HG03442 (cell line): ENCODE measurements around the gene PGM5.
"Not testable (repeated sequence)": the region's sequence is repeated elsewhere in the genome, so short reads cannot be mapped to it uniquely, and the experiment has no call there.

Experiments used
- ATAC-seq: cut with Tn5 transposase; IDR thresholded peaks from one replicate; pipeline ENCODE4 v1.9.1; 2021; ENCODE audit warnings: mild to moderate bottlenecking, moderate library complexity; ENCODE audit not compliant: unreplicated experiment

Gene PGM5

DNA sequence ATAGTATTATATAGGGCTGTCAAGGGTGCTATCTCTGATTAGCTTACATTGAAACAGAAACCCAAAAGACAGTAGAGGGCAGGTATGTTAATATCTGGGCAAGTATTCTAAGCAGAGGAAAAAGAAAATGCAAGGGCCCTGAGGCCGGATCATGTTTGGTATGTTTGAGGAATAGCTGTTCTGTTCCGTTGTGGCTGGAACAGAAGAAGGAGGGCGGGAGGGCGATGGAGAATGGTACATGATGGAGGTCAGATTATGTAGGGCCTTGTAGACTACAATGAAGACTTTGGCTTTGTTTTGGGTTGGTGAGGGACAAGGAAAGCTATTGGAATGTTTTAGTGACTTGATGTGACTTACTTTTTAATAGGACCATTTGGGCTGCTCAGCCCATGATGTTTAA lies 19.4 kb downstream of the PGM5 start:
- ATAC-seq, result not testable (repeated sequence)

DNA sequence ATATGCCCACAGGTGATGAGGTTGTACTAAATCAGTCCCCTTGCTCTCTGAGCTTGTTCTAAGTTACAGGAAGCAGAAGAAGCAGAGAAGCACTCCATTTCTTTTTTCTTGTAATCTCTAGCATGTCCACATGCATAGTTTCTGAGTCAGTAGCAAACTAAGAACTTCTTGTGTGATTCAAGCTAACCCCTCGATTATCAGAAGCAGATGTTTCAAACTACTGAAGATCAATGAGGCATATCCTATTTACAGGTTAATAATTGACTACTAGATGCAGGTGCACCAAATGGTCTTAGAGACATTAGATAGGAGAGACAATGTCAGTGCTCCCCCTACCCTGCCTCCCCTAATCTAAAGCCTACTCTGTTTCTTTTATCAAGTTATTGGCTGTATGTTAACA lies 21.3 kb downstream of the PGM5 start:
- ATAC-seq, result not testable (repeated sequence)

DNA sequence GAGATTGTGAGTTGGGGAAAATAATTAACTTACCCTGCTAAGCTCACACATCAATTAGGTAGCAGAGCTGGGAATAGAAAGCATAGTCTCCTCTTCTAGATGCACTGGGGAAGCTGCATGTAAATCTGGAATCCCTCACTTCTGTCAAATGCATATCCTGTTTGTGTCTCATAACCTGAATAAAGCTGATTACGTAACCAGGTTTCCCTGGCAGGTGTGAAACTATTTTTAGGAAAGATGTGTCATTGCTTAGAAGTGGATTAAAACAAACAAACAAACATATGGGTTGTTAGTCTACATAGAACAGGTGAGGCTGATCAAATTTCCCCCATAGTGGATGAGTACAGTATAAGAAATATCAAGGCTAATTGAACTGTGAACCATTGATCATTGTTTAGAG lies 27.5 kb downstream of the PGM5 start:
- ATAC-seq, result not testable (repeated sequence)

DNA sequence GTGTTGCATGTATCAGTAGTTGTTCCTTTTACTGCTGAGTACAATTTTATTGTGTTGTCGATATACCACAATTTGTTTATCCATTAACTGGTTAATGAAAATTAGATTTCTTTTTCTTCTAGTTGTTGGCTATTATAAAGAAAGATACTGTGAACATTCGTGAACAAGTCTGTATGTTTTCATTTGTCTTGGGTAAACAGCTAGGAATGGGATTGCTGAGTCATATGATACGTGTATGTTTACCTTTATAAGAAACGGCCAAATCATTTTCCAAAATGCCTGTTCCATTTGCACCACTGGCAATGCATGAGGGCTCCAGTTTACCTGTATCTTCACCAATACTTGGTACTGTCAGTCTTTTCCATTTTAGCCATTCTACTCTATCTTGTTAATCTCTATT lies 33.1 kb downstream of the PGM5 start:
- not testable (repeated sequence) for ATAC-seq

DNA sequence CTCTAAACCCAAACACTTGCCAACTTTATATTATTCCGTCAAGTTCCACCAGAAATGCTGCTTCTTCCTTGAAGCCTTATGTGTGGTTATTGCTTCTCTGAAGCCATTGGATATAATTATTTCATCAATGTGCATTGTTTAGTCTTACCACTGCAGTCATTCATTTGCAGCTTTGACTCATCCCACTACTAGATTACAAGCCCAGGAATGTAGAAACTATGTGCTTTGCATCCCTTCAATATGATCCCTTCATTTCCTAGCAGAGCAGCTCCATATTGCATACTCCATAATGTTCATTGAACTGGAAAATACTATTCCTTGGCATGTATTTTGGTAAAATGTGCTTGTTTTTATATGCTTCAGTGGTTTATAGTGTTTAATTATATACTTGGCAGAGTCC lies 34.3 kb downstream of the PGM5 start:
- not testable (repeated sequence) for ATAC-seq

DNA sequence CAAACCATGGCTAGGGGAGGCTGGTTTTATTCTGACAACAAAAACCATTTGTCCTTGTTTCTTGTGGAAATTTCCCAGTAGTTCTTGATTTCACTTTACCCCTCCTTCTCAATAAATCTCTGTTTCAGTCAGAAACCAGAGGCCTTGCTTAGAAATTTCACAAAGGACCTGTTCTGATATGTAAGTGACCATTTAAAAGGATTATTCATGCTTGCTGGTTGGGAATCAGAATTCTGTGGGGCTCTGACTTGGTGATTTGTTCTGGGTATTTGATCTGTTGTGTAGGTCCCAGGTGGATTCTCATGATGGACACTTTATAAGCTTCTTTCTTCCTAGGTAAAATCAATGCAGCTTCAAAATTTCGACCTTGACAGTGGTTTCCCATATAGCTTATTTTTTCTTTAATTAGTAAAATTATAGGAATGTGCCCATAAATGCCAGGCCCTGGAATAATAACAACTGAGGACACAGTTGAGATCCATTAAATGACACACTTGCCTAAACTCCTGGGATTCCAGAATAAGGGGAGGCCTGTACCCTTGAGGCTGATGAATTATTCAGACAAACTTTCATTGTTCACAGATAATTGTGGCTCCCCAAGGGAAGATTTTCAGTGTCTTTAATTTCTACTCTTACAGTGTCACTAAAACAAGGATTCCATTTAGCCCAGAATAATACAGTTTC lies 40.1 kb downstream of the PGM5 start:
- not testable (repeated sequence) for ATAC-seq

DNA sequence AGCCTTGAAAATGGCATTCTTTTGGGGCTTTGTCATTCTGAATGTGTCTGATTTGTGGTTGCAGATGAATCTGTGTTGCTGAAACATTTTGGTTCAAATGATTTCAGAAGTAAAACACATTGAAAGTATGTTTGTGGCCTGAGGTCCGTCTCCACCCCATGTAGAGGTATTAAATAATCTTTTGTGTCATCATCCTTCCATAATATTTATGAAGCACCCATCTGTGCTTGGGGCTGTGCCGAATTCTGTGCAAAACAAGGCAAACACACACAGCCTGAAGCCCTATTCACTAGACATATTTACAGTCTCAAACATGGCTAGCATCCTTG lies 40.6 kb downstream of the PGM5 start:
- not testable (repeated sequence) for ATAC-seq

DNA sequence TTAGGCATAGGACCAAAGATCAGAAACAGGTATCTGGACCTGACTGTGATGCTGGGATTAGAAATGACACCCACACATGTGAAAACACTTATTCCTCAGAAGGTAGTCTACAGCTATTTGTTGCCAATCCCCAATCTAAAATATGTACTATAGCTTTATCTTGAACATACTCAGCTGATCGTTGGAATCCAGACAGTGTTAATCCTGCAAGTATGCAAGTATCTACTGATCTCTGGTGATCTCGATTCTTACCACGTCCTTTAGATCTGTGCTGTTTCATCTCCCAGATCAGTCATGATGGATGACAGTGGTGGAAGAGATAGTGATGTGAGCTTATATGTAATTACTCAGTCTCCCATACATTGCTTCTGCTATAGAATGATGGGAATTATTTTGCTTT lies 41.4 kb downstream of the PGM5 start:
- not testable (repeated sequence) for ATAC-seq

DNA sequence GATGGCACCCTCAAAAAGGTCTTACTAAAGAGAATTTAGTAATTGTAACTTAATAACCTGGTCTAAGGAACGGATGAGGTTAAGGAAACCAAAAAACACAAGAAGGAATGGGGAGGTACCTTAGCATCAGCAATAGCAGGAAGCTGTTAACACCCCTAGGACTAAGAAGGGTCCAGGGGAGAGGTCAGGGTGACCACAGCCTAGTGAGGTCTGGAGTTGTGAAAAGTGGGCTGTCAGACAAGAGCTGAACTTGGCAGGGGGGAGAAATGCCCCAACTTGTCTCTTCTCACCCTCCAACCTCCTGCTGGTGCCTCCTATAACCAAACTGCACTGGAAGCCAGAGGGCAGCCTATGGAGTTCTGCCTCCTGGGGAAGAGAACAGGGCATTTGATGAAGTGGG lies 41.9 kb downstream of the PGM5 start:
- ATAC-seq, result not testable (repeated sequence)

DNA sequence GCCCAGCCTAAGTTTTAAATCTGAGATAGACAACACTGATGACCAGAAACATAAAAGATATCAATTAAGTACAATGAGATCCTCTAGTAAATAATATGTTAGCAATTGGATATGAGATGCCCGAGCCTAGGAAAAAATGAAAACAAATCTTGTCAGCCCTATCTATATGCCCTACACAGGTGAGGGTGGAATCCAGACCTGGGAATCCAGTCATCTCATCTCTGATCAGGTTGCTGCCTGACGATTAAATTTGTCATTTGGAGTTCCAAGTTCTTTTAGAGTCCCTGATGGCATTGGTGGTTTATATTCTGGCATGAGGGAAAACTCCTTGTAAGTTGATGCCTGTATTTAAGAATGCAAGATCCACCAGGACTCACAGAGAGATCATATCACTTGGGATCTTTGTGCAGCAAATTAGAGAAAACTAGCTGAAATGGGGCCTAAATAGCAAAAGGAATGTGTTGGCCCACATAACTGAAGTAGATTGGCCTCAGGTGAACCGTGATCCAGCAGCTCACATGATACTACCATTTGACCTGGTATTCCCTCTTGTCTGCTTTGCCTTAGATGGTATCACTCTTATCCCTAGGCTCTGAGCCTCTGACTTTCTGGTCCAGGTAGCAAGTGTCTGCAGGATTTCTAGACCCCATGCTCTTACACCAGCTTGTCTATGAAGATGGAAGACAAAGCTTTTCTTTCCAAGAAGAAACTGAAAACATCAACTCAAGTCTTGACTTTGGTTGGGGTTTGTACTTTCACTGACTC lies 48.2 kb downstream of the PGM5 start:
- not testable (repeated sequence) for ATAC-seq

DNA sequence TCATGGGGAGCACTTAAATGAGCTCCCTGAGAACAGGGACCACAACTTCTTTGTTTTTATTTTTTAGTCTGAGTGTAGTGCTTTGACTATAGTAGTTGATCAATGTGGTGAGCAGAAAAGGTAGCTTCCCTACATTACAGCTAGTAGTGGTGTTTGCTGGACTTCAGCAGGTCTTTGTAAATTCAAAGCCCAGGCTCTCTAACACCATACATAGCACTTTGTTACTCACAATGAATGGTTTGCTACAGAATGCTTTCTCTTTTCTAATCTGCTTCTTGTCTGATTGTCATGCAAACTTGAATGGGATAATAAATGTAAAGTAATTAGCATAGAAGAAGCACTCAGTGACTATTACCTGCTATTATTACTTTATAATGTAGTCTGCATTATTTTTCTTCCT lies 55.5 kb downstream of the PGM5 start:
- not testable (repeated sequence) for ATAC-seq

DNA sequence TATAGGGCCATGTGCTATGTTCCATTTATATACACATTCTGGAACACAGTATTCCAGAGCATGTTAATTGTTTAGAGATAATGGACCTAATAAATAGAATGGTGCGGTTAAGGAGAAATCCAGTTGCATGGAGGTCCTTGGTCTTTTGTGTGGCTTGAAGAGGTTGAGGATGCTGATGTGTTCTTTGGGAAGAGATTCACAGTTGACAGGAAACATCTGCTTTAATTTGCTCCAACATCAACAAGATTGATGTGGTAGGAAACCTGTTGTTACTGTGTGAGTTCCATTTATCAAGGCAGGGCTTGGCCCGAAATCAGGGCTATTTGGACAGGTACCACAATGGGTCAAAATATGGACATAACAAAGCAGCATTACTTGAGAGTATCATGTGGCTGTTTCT lies 56.3 kb downstream of the PGM5 start:
- not testable (repeated sequence) for ATAC-seq

DNA sequence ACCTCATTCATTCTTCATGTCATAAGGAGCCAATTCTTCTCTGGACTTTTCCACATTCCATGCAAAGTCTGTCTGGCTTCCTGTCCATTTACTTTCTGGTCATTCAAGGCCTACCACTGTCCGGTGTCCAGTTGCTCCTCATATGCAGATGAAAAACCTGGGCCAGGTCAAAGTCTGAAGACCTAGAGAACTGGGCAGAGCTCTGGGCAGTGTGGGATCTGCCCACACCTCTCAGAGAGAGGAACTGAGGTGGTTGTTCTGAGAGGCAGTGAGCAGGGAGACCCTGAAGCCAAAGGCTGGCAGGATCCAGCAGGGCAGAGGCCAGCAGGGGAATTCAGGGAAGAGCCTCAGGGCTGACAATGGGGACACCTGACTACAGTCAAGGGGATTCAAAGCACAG lies 58.7 kb downstream of the PGM5 start:
- not testable (repeated sequence) for ATAC-seq

DNA sequence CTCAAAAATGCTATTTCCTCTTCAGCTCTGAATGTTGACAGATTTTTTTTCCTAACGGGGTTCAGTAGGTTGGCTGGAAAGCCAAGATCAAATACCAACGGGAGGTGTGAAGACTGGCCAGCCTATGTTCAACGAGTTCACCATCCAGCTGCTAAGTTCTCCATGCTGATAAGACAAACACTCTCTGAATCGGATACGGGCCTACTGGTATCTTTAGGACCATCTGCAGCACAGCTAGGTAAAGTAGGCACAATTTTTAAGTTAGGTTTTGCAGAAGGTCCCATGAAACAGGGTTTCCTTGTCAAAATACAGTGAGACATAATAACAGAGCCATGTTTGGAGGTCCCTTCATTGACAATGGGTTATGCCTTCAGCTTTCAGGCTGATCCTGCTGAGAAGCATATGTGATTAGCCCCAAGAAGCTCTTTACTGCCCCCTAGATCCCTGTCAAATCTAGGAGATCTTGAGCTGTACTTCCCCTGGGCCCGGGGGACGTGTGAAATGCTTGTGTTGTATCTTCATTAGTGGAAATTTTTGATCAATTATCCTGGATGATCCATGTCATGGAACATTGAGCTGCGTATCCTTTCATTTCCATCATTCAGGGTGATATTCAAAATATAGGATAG lies 60.6 kb downstream of the PGM5 start:
- ATAC-seq, result no peak

DNA sequence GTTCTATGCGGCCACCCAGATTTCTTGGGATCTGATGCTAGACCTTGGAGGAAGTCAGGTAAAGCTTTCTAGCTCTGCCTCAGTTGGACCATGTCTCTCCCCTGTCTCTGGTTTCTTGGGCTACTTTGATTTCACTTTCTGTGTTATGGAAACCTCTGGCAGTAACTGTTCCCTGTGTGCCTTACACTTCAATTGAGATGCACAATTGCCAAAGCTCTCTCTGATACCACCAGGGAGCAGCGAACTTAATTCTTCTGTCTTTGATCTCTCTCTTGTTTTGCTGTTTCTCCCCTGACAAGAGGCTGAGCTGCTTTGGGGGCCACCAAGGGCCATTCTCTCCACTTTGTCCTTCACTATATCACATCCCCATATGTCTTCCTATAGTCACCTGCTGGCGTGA lies 61.4 kb downstream of the PGM5 start:
- ATAC-seq, result no peak

DNA sequence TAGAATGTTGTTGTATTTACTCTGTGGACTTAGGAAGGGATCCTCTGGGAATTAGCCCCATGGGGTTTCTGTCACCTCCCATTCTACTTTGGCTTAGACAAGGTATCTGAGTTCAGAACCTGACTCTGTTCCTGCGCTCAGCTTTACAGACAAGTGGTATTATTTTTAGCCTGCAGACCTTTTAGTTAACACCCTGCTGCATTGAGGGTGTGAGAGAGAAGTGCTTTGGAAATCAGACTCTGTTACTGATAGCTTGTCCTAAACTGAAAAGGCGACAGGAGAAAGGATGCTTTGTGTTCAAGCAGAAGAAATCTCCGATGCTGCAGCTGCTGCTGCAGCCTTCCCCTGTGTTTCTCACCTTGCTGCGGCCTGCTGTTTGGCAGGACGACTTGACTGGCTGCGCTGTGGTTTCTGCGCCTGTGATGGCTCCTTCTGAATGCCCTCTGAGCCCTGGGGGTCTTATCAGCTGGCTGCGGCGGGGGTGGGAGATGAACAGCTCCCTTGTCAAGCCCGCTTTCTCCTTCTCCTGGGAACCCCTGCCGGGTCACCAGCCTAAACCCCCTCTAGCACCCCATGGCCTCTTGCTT lies 61.9 kb downstream of the PGM5 start:
- no peak for ATAC-seq

DNA sequence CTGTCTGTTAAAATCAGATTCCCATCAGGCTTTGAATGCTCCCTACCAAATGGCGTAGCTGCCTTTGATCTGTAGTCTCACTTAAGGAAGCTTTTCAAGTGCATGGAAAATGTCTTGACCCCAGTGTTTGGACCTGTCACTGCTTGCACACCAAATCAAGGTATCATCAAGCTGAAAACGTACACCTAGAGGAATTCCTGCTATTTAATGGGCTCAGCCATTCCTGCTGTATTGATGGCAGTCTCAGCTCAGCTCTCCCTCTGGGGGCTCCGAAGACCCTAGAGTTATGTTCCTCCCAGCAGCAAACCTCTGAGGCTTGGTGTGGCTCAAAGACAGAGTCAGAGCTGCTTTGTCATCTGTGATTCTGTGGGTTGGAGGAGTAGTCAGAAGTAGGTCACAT lies 63.5 kb downstream of the PGM5 start:
- ATAC-seq, result no peak

DNA sequence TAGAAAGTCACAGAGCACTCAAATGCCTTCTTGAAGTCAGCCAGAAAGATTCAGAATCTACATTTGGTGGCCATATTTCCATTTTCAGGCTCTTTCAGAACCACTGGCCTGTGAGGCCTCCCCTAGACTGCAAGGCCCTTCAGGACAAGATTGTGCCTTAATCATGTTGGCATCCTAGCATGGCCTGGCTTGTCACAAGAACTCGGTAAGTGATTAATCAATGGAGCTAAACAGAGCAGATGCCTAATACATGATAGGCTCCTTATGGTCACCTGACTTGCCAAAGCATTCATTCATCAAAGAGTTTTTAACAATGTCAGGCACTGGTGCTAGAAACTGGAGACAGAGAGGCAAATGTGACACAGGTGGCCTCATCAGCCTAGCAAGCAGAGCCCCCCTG lies 70.3 kb downstream of the PGM5 start:
- ATAC-seq, result no peak

DNA sequence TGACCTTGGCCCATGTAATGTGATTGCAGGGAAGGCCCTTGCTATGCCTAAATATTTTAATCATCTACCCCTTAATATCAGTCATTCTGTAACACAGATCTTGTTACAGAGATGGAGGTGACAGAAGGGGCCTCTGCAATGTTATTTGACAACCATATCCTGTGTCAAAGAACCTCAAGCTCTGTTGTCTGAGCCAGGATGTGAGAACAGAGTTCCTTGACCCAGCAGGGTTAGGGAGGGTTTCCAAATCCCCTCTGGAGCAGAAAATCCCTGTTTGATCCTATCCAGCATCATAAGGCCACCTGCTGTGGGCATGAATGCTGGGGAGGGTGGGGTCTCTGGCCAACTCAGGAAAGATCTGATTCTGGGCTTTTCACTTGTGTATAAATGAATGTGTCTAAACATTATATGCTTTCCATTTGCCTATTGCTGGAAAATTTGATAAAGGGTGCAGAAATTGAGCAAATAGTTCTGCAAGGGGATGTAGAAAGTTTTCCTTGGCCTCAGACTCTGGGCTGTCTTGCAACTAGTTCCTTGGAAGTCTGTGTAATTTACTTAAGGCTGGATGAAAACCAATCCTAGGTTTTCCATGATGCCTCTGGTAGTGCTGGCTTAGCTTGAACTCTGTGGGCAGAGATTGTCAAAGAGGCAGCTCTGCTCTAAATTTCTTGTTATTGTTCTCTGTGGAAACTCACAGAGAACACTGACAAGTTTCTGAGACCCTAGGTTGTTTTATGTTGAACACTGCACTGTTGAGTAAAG lies 71.0 kb downstream of the PGM5 start:
- no peak for ATAC-seq

DNA sequence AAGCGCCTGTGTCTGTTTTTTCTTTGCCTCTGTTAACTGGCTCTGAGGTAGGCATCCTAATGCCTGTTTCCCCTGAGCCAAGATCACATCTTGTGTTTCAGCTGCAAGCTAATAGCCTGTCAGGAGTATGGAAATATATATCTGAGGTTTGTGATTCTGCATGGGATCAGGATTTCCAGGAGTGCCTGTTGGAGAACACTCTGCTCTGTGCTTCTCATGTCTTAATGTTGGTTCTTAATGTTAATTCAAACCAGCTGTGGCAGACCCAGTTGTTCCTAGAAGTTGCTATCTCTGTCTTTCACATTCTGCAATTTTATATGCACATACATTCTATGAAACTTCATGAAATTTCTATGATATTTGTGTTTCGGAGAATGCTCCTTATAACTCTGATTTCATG lies 72.1 kb downstream of the PGM5 start:
- no peak for ATAC-seq

DNA sequence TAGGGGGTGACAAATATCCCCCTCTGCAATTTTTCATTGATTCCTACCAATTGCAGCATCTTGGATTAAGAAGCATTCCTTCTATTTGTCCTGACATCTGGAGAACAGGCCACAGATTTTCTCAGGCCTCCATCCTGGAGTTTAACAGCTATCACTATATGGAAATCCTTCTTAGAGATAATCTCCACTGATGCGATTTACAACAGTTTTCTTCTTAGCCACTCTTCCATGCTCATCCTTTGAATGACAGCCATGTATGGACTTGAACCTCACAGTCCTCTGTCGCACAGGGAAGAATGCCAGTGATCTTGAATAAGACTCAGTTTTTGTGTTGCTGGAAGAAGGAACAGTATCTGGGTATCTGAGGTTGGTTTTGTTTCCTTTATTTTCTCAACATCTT lies 73.2 kb downstream of the PGM5 start:
- ATAC-seq, result no peak
